ENCODE measurements around the gene DDIAS.

GRCh38 chr11:82872377-82873150 is 29.0 kb upstream of the DDIAS start:
- TF ChIP-seq CTCF (IDR thresholded peaks at IDR 0.05; ENCODE audit: low read length) (no peak), EZH2 (IDR thresholded peaks at IDR 0.05; ENCODE audit: borderline replicate concordance, low read length) (no peak)
